Measurements from ENCODE around the gene PTPRU. TPM values are rescaled to one million over a fixed set of nuclear protein-coding genes. Genes with fewer than 3 reads are reported as not detected.

PTPRU gene
- total and polyA plus RNA-seq, 4 donors, result 1.6 to 15.1 (median 6.0) TPM

GRCh38 chr1:29324771-29325351 lies 88.5 kb downstream of the PTPRU start:
- H3K9ac ChIP-seq (ENCODE audit: low read depth in 1 of 2, low read length in 2 of 2), result no peak overlapping the region
- no peak overlapping the region for H3K27ac ChIP-seq (ENCODE audit: low read depth in 1 of 2, low read length in 2 of 2)
- H3K36me3 ChIP-seq (ENCODE audit: control insufficient read depth in 4 of 4, insufficient read depth in 3 of 4, low read depth in 1 of 4, low read length in 3 of 4), result peaks cover 0 to 2% (median 1%) of the 10 kb centered on the region in 4 donors
- 75% methylated on average over 19 of the region's 19 CpGs for WGBS
- DNase-seq (ENCODE audit: low spot score), result no peak
- H3K4me3 ChIP-seq (ENCODE audit: low read depth in 1 of 3, low read length in 3 of 3), result no peak overlapping the region
- no peaks in the 10 kb centered on the region for H3K27me3 ChIP-seq (ENCODE audit: control insufficient read depth in 4 of 4, insufficient read depth in 4 of 4, low read length in 3 of 4)
- H3K4me1 ChIP-seq (ENCODE audit: control insufficient read depth in 4 of 4, insufficient read depth in 4 of 4, low read length in 3 of 4), result no peaks in the 10 kb centered on the region
- no peaks in the 10 kb centered on the region for H3K9me3 ChIP-seq (ENCODE audit: control insufficient read depth in 4 of 4, low read length in 3 of 4)
- TF ChIP-seq YY1 (IDR thresholded peaks at IDR 0.05) (no peak), ZBTB33 (IDR thresholded peaks at IDR 0.05) (no peak), SP1 (IDR thresholded peaks at IDR 0.05) (no peak), ATF3 (IDR thresholded peaks at IDR 0.05) (no peak)

GRCh38 chr1:29325675-29326074 lies 89.4 kb downstream of the PTPRU start:
- peaks cover 0 to 2% (median 0%) of the 10 kb centered on the region in 4 donors for H3K36me3 ChIP-seq (ENCODE audit: control insufficient read depth in 4 of 4, insufficient read depth in 3 of 4, low read depth in 1 of 4, low read length in 3 of 4)
- no peak overlapping the region for H3K9ac ChIP-seq (ENCODE audit: low read depth in 1 of 2, low read length in 2 of 2)
- TF ChIP-seq YY1 (IDR thresholded peaks at IDR 0.05) (no peak), GABPA (IDR thresholded peaks at IDR 0.05 in 1 of 2, conservative IDR thresholded peaks at IDR 0.05 in 1 of 2) (no peak), MAX (IDR thresholded peaks at IDR 0.05) (no peak), NR2F2 (IDR thresholded peaks at IDR 0.05) (no peak), ATF3 (IDR thresholded peaks at IDR 0.05) (no peak), FOXA2 (IDR thresholded peaks at IDR 0.05) (no peak), HNF4G (IDR thresholded peaks at IDR 0.05) (no peak), TAF1 (conservative IDR thresholded peaks at IDR 0.05) (no peak), CTCF (IDR thresholded peaks at IDR 0.05; ENCODE audit: low read depth, low read length, missing input control) (no peak), REST (IDR thresholded peaks at IDR 0.05) (no peak), ZBTB33 (IDR thresholded peaks at IDR 0.05) (no peak)
- H3K4me3 ChIP-seq (ENCODE audit: low read depth in 1 of 3, low read length in 3 of 3), result no peak overlapping the region
- no peak for DNase-seq (ENCODE audit: low spot score)
- H3K4me1 ChIP-seq (ENCODE audit: control insufficient read depth in 4 of 4, insufficient read depth in 4 of 4, low read length in 3 of 4), result no peaks in the 10 kb centered on the region
- H3K9me3 ChIP-seq (ENCODE audit: control insufficient read depth in 4 of 4, low read length in 3 of 4), result no peaks in the 10 kb centered on the region
- 87% methylated on average over 4 of the region's 4 CpGs for WGBS
- H3K27ac ChIP-seq (ENCODE audit: low read depth in 1 of 2, low read length in 2 of 2), result no peak overlapping the region
- no peaks in the 10 kb centered on the region for H3K27me3 ChIP-seq (ENCODE audit: control insufficient read depth in 4 of 4, insufficient read depth in 4 of 4, low read length in 3 of 4)
